Endothelial cell (in vitro differentiated cells): ENCODE measurements around the gene FBRSL1. TPM values are rescaled to one million over a fixed set of nuclear protein-coding genes. Genes with fewer than 3 reads are reported as not detected.
A peak's percentile ranks its signal among the peaks of the same experiment; 100 is the strongest.

Experiments
- DNase-seq: peaks from one replicate; pipeline ENCODE4 v3.0.0; 2021; ENCODE audit warnings: low spot score
- H3K27ac Mint-ChIP-seq: one replicate; pipeline ENCODE4 v1.8.0; 2021; ENCODE audit warnings: mixed read lengths, inconsistent platforms; ENCODE audit not compliant: unreplicated experiment
- H3K27me3 Mint-ChIP-seq: one replicate; pipeline ENCODE4 v1.8.0; 2021; ENCODE audit warnings: mild to moderate bottlenecking, moderate library complexity, mixed read lengths, inconsistent platforms; ENCODE audit not compliant: unreplicated experiment
- H3K36me3 Mint-ChIP-seq: one replicate; pipeline ENCODE4 v1.8.0; 2021; ENCODE audit warnings: mild to moderate bottlenecking, low read depth, mixed read lengths, inconsistent platforms; ENCODE audit not compliant: unreplicated experiment
- H3K4me1 Mint-ChIP-seq: one replicate; pipeline ENCODE4 v1.8.0; 2021; ENCODE audit warnings: mild to moderate bottlenecking, mixed read lengths, inconsistent platforms; ENCODE audit not compliant: unreplicated experiment
- H3K4me3 Mint-ChIP-seq: one replicate; pipeline ENCODE4 v1.8.0; 2021; ENCODE audit warnings: mild to moderate bottlenecking, mixed read lengths, inconsistent platforms; ENCODE audit not compliant: unreplicated experiment
- H3K9me3 Mint-ChIP-seq: one replicate; pipeline ENCODE4 v1.8.0; 2021; ENCODE audit warnings: mixed read lengths, inconsistent platforms; ENCODE audit not compliant: unreplicated experiment
- CTCF ChIP-seq: fragments of 200-600 bp; sonication (generic); IDR thresholded peaks from one replicate; pipeline ENCODE4 v1.5.0; 2021; ENCODE audit warnings: antibody characterized with exemption; ENCODE audit not compliant: unreplicated experiment
- total RNA-seq: library from RNA; stranded (reverse); fragmentation: NEBNext Ultra II Directional; extraction: Animal tissue kit (Norgen Biotek cat#: 25700); gene quantifications from one replicate; pipeline ENCODE4 v1.2.1, GENCODE V29; 2021; ENCODE audit not compliant: unreplicated experiment

FBRSL1 gene
- total RNA-seq, 1 donor from 2014 or later: 38.4 TPM

GRCh38 chr12:132456944-132457495 lies 32.9 kb upstream of the FBRSL1 start:
- Mint-ChIP-seq H3K9me3 (no peaks in the 10 kb centered on the region), H3K4me3 (no peak overlapping the region), H3K4me1 (no peaks in the 10 kb centered on the region), H3K27me3 (peaks cover 9% of the 10 kb centered on the region), H3K27ac (no peak overlapping the region), H3K36me3 (peaks cover 10% of the 10 kb centered on the region)
- no peak for DNase-seq
- no peak for TF ChIP-seq CTCF

- no peaks in the 10 kb centered on the region for H3K9me3 Mint-ChIP-seq
- H3K36me3 Mint-ChIP-seq: peaks cover 7% of the 10 kb centered on the region
- no peak for DNase-seq
- peaks cover 7% of the 10 kb centered on the region for H3K27me3 Mint-ChIP-seq
- H3K27ac Mint-ChIP-seq: no peak overlapping the region
- H3K4me3 Mint-ChIP-seq: no peak overlapping the region
- no peak for TF ChIP-seq CTCF
- H3K4me1 Mint-ChIP-seq: no peaks in the 10 kb centered on the region
Observed at GRCh38 chr12:132458441-132458840, 31.5 kb upstream of the FBRSL1 start.

DNA sequence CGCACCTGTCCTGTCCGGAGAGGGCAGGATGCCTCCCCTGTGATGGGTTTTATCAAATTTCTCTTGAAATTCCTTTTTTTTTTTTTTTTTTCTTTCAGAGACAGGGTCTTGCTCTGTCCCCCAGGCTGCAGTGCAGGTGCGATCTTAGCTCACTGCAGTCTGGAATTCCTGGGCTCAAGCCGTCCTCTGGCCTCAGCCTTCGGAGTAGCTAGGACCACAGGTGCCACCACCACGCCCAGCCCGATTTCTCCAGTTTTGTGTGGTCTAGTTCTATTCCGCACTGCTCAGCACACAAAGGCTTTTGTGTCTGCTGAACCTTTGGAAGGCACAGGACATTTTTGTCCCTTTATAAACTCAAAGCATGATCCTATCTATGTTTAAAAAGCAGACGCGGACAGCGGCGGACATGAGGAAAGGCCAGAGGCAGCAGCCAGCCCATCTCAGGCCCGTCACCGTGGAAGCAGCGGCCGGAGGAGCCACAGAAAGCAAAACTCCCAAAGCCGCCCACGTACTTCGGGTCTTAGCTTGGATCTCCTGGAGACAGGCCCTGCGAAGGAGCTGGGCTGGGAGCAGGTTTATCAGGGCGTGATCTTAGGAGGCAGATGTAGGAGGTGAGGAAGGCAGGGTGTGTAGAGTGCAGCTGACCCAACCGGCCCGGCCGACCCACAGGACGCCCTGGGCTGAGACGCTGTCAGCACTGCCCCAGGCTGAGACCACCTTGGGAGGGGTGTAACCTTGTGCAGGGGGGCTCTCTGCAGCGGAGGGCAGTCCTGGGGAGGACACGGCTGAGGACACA lies 30.9 kb upstream of the FBRSL1 start:
- TF ChIP-seq CTCF: no peak
- no peaks in the 10 kb centered on the region for H3K4me1 Mint-ChIP-seq
- no peak overlapping the region for H3K4me3 Mint-ChIP-seq
- peaks cover 7% of the 10 kb centered on the region for H3K27me3 Mint-ChIP-seq
- H3K27ac Mint-ChIP-seq: no peak overlapping the region
- no peak for DNase-seq
- peaks cover 7% of the 10 kb centered on the region for H3K36me3 Mint-ChIP-seq
- H3K9me3 Mint-ChIP-seq: no peaks in the 10 kb centered on the region

- Mint-ChIP-seq H3K4me1 (no peaks in the 10 kb centered on the region), H3K4me3 (no peak overlapping the region), H3K27ac (no peak overlapping the region), H3K9me3 (no peaks in the 10 kb centered on the region), H3K36me3 (peaks cover 3% of the 10 kb centered on the region), H3K27me3 (peaks cover 2% of the 10 kb centered on the region)
- peak; percentile 43 for DNase-seq
- TF ChIP-seq CTCF: peak; percentile 61
Observed at GRCh38 chr12:132460571-132460970, 29.4 kb upstream of the FBRSL1 start.

GRCh38 chr12:132461526-132461925 lies 28.4 kb upstream of the FBRSL1 start:
- Mint-ChIP-seq H3K27me3 (peaks cover 2% of the 10 kb centered on the region), H3K36me3 (peaks cover 4% of the 10 kb centered on the region), H3K9me3 (no peaks in the 10 kb centered on the region), H3K4me1 (no peaks in the 10 kb centered on the region), H3K4me3 (no peak overlapping the region), H3K27ac (no peak overlapping the region)
- TF ChIP-seq CTCF: no peak
- no peak for DNase-seq
